Skin epidermis (tissue), 12 donors: Measurements from ENCODE around the gene SAMD4B.
"Not testable (repeated sequence)": the region's sequence is repeated elsewhere in the genome, so short reads cannot be mapped to it uniquely, and the experiment has no call there.

ENCODE experiments used
- H3K27ac ChIP-seq, 21 experiments: fragments of 200-600 bp; sonication (generic) in 11 of 21; one replicate each; pipeline ENCODE4 v1.5.0; 2020; ENCODE audit warnings: mild to moderate bottlenecking in 3 of 21, inconsistent platforms in 2 of 21, moderate library complexity in 2 of 21
- H3K4me3 ChIP-seq, 7 experiments: fragments of 200-600 bp; sonication (generic) in 2 of 7; one replicate each; pipeline ENCODE4 v1.5.0; 2020; ENCODE audit warnings: inconsistent platforms in 2 of 7, mild to moderate bottlenecking in 2 of 7, moderate library complexity in 1 of 7

Gene SAMD4B

GRCh38 chr19:39328046-39328705 lies 14.0 kb upstream of the SAMD4B start:
- no peak overlapping the region for H3K4me3 ChIP-seq
- H3K27ac ChIP-seq: no peak overlapping the region

- Histone ChIP-seq H3K4me3 (no peak overlapping the region), H3K27ac (no peak overlapping the region)
Observed at GRCh38 chr19:39329948-39330347, 12.3 kb upstream of the SAMD4B start.

GRCh38 chr19:39332293-39332692 lies 9.9 kb upstream of the SAMD4B start:
- no peak overlapping the region for H3K4me3 ChIP-seq
- H3K27ac ChIP-seq: no peak overlapping the region

GRCh38 chr19:39332738-39333137 lies 9.5 kb upstream of the SAMD4B start:
- not testable (repeated sequence) for H3K27ac ChIP-seq, H3K4me3 ChIP-seq

GRCh38 chr19:39333507-39333906 lies 8.7 kb upstream of the SAMD4B start:
- no peak overlapping the region for H3K27ac ChIP-seq
- no peak overlapping the region for H3K4me3 ChIP-seq

- Histone ChIP-seq H3K4me3 (peak overlapping the region in 6 of 7 experiments; percentile 38 to 44 (median 42)), H3K27ac (peak overlapping the region in 16 of 21 experiments; percentile 69 to 97 (median 86))
Observed at GRCh38 chr19:39334444-39334976, 7.7 kb upstream of the SAMD4B start.

GRCh38 chr19:39335168-39335548 lies 7.1 kb upstream of the SAMD4B start:
- Histone ChIP-seq H3K4me3 (peak overlapping the region; percentile 38 to 44 (median 40)), H3K27ac (peak overlapping the region; percentile 29 to 97 (median 83))

- Histone ChIP-seq H3K4me3 (peak overlapping the region in 1 of 7 experiments; percentile 40), H3K27ac (peak overlapping the region in 16 of 21 experiments; percentile 38 to 97 (median 87))
Observed at GRCh38 chr19:39336483-39336882, 5.7 kb upstream of the SAMD4B start.

- Histone ChIP-seq H3K4me3 (no peak overlapping the region), H3K27ac (peak overlapping the region in 1 of 21 experiments; percentile 5)
Observed at GRCh38 chr19:39339674-39340073, 2.5 kb upstream of the SAMD4B start.

- Histone ChIP-seq H3K27ac (peak overlapping the region in 6 of 21 experiments; percentile 88 to 95 (median 91)), H3K4me3 (peak overlapping the region in 1 of 7 experiments; percentile 96)
Observed at GRCh38 chr19:39340156-39340555, 2.1 kb upstream of the SAMD4B start.

GRCh38 chr19:39341129-39341718 lies 997 bp upstream of the SAMD4B start:
- Histone ChIP-seq H3K27ac (peak overlapping the region; percentile 56 to 97 (median 88)), H3K4me3 (peak overlapping the region; percentile 48 to 96 (median 62))

- H3K27ac ChIP-seq: peak overlapping the region; percentile 52 to 98 (median 87)
- H3K4me3 ChIP-seq: peak overlapping the region; percentile 67 to 96 (median 83)
Observed at GRCh38 chr19:39342647-39343305, 555 bp downstream of the SAMD4B start.

- Histone ChIP-seq H3K4me3 (no peak overlapping the region), H3K27ac (peak overlapping the region in 4 of 21 experiments; percentile 11 to 41 (median 22))
Observed at GRCh38 chr19:39345956-39346355, 3.7 kb downstream of the SAMD4B start.

- Histone ChIP-seq H3K4me3 (no peak overlapping the region), H3K27ac (peak overlapping the region in 5 of 21 experiments; percentile 5 to 47 (median 6))
Observed at GRCh38 chr19:39347332-39348164, 5.3 kb downstream of the SAMD4B start.

GRCh38 chr19:39349326-39349725 lies 7.1 kb downstream of the SAMD4B start:
- H3K27ac ChIP-seq: peak overlapping the region in 2 of 21 experiments; percentile 26 to 46
- no peak overlapping the region for H3K4me3 ChIP-seq

GRCh38 chr19:39350156-39350555 lies 7.9 kb downstream of the SAMD4B start:
- Histone ChIP-seq H3K27ac (peak overlapping the region in 4 of 21 experiments; percentile 10 to 68 (median 44)), H3K4me3 (no peak overlapping the region)

GRCh38 chr19:39351537-39352064 lies 9.4 kb downstream of the SAMD4B start:
- Histone ChIP-seq H3K27ac (peak overlapping the region in 19 of 21 experiments; percentile 8 to 79 (median 58)), H3K4me3 (no peak overlapping the region)

GRCh38 chr19:39352381-39353255 lies 10.4 kb downstream of the SAMD4B start:
- H3K4me3 ChIP-seq: no peak overlapping the region
- peak overlapping the region in 18 of 21 experiments; percentile 20 to 79 (median 50) for H3K27ac ChIP-seq
